Measurements from ENCODE around the gene PCYT2. TPM values are rescaled to one million over a fixed set of nuclear protein-coding genes. Genes with fewer than 3 reads are reported as not detected.

Gene PCYT2
- total RNA-seq, 4 donors from 2014 or later, result 4.1 to 27.7 (median 18.8) TPM

- H3K4me1 ChIP-seq, result peaks cover 4 to 30% of the 10 kb centered on the region in 2 donors
- TF ChIP-seq POLR2A (IDR thresholded peaks at IDR 0.05), result no peak
- TF ChIP-seq, protein P1, sequence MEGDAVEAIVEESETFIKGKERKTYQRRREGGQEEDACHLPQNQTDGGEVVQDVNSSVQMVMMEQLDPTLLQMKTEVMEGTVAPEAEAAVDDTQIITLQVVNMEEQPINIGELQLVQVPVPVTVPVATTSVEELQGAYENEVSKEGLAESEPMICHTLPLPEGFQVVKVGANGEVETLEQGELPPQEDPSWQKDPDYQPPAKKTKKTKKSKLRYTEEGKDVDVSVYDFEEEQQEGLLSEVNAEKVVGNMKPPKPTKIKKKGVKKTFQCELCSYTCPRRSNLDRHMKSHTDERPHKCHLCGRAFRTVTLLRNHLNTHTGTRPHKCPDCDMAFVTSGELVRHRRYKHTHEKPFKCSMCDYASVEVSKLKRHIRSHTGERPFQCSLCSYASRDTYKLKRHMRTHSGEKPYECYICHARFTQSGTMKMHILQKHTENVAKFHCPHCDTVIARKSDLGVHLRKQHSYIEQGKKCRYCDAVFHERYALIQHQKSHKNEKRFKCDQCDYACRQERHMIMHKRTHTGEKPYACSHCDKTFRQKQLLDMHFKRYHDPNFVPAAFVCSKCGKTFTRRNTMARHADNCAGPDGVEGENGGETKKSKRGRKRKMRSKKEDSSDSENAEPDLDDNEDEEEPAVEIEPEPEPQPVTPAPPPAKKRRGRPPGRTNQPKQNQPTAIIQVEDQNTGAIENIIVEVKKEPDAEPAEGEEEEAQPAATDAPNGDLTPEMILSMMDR (IDR thresholded peaks at IDR 0.05), result no peak
- intact Hi-C loops (cut with DNase I; ENCODE audit: low total_unique reads), result no loop called here
- no peak for DNase-seq
- H3K9me3 ChIP-seq, result no peaks in the 10 kb centered on the region
- H3K36me3 ChIP-seq, result no peaks in the 10 kb centered on the region
- peak overlapping the region; percentile 60 to 90 for H3K4me3 ChIP-seq
- peak overlapping the region; percentile 88 to 93 for H3K27ac ChIP-seq
- no peaks in the 10 kb centered on the region for H3K27me3 ChIP-seq
Observed at GRCh38 chr17:81925860-81926450, 14.8 kb upstream of the PCYT2 start.

DNA sequence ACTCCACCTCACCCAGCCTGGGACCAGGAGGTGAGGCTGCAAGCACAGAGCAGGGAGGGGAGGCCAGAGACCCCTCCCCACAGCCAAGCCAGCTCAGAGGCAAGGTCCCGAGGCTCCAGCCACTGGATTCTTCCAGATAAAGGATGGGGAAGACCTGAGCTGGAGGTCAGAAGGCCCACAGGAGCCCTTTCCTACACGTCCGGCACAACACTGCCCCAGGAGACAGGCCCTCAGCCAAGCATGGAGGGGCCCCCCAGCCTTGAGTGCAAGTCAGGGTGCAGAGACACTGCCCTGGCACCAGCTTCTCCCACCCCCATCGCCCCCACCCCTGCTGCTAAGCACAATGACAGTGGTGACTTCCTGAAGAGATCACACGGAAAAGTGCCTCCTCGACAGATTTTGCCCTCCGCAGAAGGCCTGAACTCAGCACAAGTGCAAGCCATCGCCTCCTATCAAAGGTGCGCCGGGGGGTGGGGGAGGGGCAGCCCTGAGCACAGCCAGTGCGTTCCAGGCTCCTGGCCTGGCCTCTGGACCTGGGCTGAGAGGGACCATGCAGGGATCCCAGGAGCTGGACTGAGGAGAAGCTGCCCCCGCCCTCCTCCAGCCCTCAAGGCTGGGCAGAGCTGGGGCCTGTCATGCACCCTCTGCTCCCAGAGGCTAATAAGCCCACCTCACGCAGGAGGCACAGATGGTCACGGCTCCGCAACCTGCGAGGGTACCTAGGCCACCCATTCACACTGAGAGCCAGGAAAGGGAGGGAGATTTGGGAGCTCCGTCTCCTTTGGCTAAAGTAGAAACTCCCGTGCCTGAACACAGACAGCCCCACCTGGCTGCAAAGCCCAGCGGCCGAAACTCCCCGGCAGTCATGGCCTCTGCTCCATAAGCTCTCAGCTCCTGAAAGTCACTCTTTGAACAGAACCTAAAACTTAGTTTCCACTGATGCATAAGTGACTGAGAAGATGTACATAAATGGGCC is 13.6 kb upstream of the PCYT2 start:
- intact Hi-C loops (cut with DNase I; ENCODE audit: low total_unique reads), result no loop called here
- H3K9me3 ChIP-seq, result no peaks in the 10 kb centered on the region
- TF ChIP-seq, protein P1 (IDR thresholded peaks at IDR 0.05), result no peak
- TF ChIP-seq POLR2A (IDR thresholded peaks at IDR 0.05), result no peak
- H3K36me3 ChIP-seq, result no peaks in the 10 kb centered on the region
- H3K27ac ChIP-seq, result no peak overlapping the region
- H3K27me3 ChIP-seq, result no peaks in the 10 kb centered on the region
- no peak for DNase-seq
- H3K4me3 ChIP-seq, result no peak overlapping the region
- peaks cover 4 to 30% of the 10 kb centered on the region in 2 donors for H3K4me1 ChIP-seq

- DNase-seq, result no peak
- Histone ChIP-seq H3K27ac (peak overlapping the region; percentile 22 to 57), H3K4me3 (peak overlapping the region in 1 of 2 donors; percentile 2)
Observed at GRCh38 chr17:81923302-81924260, 12.4 kb upstream of the PCYT2 start.

GRCh38 chr17:81922566-81923301 is 11.5 kb upstream of the PCYT2 start:
- H3K36me3 ChIP-seq, result no peaks in the 10 kb centered on the region
- H3K4me3 ChIP-seq, result no peak overlapping the region
- no peak for DNase-seq
- intact Hi-C loops (cut with DNase I; ENCODE audit: low total_unique reads), result no loop called here
- peaks cover 4 to 34% of the 10 kb centered on the region in 2 donors for H3K4me1 ChIP-seq
- H3K27ac ChIP-seq, result peak overlapping the region; percentile 22 to 57
- H3K27me3 ChIP-seq, result no peaks in the 10 kb centered on the region
- TF ChIP-seq, protein P1 (IDR thresholded peaks at IDR 0.05), result no peak
- no peak for TF ChIP-seq POLR2A (IDR thresholded peaks at IDR 0.05)
- no peaks in the 10 kb centered on the region for H3K9me3 ChIP-seq

More at GRCh38 chr17:81923302-81924260, 12.4 kb upstream of the PCYT2 start:
- Histone ChIP-seq H3K9me3 (no peaks in the 10 kb centered on the region), H3K4me1 (peaks cover 4 to 30% of the 10 kb centered on the region in 2 donors), H3K27me3 (no peaks in the 10 kb centered on the region), H3K36me3 (no peaks in the 10 kb centered on the region)
- TF ChIP-seq POLR2A (IDR thresholded peaks at IDR 0.05), result no peak
- TF ChIP-seq, protein P1 (IDR thresholded peaks at IDR 0.05), result no peak
- intact Hi-C loops (cut with DNase I; ENCODE audit: low total_unique reads), result no loop called here

Measured in uterus (tissue), 4 donors.